ENCODE measurements around the gene GNAZ.

The GNAZ gene

DNA sequence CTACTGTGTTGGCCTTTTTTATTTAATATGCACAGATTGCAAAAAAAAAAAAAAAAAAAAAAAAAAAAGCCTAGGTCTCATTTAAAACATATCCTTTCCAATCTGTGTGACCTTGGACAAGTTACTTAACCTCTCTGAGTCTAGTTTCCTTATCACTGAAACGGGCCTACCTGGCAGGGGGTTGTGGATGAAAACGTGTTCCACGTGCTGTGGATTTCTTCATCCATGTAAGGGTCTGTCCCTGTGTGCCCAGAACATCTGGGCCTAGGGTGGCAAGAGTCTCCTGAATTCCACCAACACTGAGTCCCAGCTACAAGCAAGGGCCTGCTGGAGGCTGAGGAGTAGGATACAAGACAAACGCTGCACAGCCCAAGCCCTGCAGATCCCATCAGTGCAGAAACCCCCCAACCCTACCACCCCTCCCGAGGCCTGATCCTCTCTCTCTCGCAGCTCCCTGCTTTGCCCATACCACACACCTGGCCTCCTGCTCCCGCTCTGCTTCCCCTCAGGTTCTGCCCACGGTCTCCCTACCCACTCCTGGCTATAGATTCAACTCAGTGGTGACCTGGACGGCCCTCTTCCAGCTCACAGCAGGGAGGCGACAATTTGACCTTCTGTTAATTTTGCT lies 4.7 kb upstream of the GNAZ start:
- DNase-seq: peak; percentile 41

- peak; percentile 44 for DNase-seq
Observed at GRCh38 chr22:23066200-23067022, 3.9 kb upstream of the GNAZ start.

DNA sequence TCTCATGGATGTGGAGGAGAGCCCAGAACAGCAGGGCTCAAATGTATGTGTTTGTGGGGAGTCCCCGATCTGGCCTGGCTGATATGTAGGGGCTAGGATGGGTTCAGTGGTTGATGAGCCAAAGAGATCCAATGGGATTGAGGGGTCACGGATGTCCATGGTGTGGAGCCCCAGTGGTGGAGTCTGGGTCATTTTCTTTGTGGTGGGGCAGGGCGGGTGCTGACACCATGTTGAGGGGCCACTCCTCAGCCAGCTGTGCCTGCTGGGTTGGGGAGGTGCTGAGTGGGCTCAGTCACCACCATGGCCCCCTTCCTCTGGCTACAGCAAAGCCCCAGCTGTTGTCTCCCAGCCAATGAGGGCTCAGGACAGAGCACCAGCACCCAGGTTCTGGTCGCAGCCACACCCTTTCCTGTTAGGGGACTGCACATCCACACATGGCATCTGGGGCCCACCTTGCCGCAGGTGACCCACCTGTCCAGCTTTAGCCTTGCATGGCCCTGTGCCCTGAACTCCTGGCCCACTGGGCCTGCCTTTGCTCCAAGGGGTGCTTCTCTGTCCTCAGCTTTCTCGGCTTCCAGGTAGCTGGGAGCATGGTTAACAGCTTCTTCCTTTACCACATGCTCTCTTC lies 3.2 kb upstream of the GNAZ start:
- peak; percentile 38 for DNase-seq

DNA sequence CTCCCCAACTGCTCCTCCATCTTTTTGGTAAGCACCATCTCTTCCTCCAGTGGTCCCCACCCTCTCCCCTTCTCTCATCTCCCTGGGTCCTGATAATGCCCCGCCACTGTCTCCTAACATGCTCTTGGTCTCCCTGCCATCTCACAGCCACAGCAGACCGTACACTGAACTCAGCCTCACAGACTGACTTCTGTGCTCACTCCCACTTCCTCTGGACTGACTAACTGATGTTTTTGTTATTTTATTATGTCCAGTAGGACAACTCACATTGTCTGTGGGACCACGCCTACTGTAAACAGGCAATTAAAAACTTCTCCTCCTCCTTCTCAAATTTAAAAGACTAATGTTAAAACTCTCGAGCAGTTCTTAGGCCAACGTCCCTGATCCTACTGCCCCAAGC lies 2.6 kb upstream of the GNAZ start:
- DNase-seq: peak; percentile 36

DNA sequence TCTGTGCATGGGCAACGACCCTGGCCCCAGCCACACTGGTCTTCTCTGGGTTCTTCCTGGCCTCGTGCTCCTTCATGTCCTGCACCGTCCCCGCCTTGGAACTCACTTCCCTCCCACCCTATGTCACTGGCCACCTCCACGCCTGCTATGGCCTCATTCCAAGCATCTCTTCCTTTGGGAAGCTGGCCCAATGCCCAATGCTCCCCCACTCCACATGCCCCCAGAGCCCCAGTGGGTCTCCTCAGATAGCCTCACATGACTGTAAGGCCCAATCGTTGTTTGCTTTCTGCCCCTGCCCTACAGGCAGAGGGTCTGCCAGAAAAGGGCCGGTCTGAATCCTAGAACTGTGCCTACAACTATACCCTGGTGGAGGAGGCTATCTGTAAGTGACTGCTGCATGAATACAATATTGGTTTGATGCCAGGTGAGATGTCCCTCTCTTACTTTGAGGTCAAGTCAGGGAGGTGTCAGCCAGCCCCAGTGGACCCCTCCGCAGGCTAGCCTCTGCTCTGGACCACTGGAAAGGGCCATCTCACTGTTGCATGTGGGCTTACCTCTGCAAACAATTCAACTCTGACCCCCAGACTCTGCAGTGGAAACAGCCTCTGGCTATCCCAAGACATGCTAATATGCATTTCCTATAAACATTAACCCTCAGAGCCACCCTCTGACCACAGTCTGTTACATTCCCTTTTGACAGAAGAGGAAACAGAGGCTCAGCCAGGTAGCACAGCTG lies 2.1 kb upstream of the GNAZ start:
- DNase-seq: peak; percentile 30

DNA sequence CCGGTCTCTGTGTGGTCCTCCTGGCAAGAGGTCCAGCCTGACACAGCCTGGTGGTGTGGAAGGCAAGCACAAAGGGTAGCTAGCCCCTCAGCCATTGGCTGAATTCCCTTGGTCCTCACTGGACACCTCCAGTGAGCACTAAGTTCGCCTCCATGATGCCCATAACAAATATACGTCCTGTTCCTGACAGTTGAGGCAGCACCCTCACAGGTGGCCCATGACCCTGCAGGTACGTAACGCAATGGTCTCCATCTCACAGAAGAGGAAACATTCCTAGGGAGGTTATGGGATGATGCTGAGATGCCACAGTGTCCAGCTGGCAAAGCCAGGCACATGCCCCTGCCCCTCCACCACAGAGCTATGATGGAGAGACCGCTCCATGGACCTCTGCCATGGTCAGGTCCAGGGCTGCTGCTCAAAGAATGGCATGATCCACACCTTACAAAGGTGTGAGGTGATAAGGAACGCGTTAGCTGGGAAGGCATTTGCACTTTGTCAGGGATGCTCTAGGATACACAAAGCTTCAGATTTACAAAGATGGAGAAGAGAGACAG lies 1.4 kb upstream of the GNAZ start:
- DNase-seq: no peak

DNA sequence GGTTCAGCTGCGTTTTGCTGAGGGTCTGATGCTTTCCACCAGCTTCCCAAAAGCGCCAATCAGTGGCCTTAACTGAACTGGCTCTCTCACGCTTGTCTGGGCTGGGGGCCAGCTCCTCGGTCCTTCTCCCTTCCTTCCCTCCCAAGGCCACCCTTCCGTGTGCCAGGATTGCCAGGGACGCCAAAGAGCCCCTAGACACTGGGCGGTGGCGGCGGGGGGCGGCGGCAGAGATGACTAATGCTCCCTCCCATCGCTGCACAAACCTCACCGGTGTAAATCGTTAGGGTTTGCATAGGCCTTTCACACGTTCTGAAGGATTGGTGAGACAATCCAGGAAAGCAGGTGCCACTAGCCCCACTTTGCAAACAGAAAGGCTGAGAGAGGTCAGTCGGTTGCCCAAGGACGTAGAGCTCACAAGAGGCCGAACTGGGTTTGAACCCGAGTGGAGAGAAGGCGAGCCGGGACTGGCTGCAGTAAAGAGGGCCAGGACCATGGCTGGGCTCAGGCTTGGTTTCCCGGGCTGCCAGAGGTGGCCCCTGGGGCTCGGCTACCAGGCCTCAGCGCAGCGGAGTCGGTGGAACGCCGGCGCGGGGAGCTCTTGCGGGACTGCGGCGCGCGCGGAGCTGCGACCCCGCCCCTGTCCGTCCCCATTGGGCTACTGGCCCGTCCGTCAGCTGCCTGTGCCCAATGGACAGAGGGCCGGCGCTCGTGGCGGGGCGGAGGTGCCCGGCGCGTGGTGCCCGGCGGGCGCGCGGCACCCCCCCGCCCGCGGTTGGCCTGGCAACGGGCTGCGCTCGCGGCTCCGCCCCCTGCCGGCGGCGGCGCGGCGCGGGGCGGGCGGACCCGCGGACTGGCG lies 589 bp upstream of the GNAZ start:
- DNase-seq: peak; percentile 91

DNA sequence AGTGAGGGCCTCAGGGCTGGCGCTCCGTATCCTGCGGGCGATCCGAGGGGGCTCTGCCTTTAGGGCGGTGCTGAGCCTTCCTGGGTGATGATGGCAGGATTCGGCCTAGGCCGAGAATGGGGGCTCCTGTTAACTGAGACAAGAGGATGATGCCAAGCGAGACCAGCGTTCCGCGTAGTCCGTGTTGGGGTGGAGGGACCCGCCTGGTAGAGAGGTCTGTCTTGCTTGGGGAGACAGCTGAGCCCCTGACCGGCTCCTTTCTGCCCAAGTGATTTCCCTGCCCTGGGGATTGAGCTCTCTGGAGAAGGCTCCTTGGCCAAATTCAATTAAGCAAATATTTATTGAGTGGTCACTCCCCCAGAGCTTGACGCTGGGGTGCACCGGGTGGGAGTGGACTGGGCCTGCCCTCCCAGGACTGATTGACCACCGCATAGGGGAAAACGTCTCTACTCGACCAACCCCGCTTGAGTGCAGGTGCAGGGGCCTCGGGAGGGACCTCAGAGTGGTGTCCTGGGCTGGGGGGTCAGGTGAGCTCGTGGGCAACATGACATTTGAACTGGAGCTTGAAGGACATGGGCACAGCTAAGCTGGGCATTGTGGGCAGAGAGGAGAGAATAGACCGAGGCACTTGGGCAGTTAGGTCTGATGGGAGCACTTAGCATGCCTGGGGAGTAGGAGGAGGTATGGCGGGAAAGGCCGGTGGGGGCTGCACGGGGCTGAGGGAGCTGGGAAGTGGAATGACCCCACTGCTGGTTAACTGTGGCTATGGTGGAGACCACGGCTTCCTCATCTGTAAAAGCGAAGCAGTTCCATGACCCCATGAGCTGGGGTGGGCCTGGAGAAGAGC lies 1.1 kb downstream of the GNAZ start:
- no peak for DNase-seq

- DNase-seq: no peak
Observed at GRCh38 chr22:23072077-23072910, 2.0 kb downstream of the GNAZ start.

- no peak for DNase-seq
Observed at GRCh38 chr22:23072911-23073491, 2.7 kb downstream of the GNAZ start.

DNA sequence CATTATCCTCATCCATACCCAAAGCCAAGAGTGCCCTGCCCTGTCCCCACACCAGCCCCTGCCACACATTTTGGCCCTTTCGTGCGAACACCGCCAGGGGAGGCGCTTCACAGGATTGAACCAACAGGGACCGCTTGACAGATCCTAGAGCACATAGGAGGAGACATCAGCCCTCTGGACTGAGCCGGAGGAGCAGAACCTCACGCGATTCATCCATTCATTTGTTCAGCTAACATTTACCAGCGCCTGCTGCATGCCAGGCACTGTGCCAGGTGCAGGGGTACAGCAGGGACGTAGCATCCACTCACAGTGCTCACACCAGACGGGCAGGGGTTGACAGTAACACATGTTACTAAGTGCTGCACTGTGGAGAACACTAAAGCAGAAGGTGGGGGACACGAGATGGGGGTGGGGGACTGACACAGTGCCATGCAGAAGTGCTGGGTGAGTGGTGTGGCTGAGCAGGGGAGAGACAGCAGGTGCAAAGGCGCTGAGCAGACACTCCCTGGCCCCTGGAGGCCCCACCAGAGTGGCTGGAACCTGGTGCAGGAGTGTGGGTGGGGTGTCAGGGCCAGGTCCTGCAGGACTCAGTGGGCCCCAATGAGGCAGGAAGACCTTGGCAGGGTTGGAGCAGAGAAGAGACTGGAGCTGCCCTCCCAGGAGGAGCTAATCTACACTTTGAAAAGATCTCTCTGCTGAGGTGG lies 3.4 kb downstream of the GNAZ start:
- no peak for DNase-seq

DNA sequence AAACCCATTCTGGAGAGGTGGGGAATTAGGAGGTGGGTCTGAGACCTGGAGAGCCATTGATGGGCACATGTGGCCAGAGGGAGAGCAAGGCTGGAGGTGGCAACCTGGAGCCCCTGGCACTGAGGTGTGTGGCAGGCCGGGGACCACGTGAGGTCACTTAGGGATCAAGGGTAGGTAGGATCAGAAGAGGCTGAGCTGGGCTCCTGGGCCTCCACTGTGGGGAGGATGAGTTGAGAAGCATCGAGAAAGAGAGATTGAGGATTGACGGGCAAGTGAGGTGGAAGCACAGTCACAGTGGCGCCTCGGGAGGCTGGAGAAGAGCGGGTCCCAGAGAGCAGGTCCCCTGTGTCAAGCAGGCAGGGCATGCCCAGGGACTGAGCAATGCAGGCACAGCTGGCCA lies 4.1 kb downstream of the GNAZ start:
- no peak for DNase-seq

DNA sequence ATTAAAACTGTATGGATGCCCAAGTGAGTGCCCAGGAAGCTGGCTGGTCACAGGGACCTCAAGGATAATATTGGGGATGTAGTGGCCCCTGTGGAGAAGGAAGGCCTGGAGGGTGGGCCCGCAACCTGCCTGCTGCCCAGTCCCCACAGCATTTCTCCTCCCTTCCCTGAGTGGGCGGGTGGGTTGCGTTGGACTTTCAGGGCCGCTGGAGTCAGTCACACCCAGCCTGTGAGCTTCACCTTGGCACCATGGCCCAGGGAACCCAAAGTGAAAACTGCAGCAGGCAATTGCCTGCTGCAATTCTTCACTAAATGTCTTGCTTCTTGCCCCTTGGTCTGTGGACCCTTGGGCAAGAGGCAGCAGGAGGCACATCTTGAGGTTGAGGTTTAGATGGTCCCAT lies 4.7 kb downstream of the GNAZ start:
- no peak for DNase-seq

- DNase-seq: no peak
Observed at GRCh38 chr22:23075525-23076216, 5.4 kb downstream of the GNAZ start.

DNA sequence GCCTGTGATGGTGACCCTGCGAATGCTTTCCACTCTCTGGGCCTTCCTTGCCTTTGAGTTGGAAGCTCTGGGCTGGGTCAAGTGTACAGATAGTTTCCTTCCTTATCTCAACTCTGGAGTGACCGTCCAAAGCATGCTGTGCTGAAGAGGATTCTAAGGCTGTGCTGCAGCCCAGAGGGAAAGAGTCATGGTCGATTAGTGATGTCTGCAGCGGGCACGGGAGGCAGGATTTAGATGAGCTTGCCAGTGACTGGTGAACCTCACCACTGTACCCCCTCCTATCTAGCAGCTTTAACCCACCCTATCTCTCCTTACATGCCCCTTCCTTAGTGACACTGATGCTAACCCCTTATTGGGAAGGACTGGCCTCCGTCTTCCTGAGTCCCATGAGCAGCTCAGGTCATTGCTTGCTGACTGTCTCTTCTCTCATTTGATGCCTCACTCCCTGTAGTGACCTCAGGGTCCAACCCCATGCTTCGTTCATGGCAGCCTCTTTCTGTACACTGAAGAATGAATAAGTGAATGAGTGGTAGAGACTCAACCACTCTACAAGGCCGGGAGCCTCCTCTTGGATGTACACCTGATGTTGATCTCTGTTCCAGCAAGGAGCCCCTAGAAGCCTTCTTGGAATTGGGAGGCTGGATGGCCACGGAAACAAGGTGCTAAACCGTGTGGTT lies 6.7 kb downstream of the GNAZ start:
- DNase-seq: no peak

GRCh38 chr22:23077627-23078461 lies 7.5 kb downstream of the GNAZ start:
- no peak for DNase-seq

- no peak for DNase-seq
Observed at GRCh38 chr22:23078462-23078787, 8.1 kb downstream of the GNAZ start.

Measured in activated CD8-positive, alpha-beta memory T cell treated with anti-CD3 and anti-CD28 coated beads, Interleukin-2, amount 50 U/mL, for 48 hours (primary cell).